GM18909 (cell line): ENCODE results near the gene NUP153.

Experiments used
- ATAC-seq: cut with Tn5 transposase; IDR thresholded peaks from one replicate; pipeline ENCODE4 v1.9.1; 2021; ENCODE audit warnings: mild to moderate bottlenecking; ENCODE audit not compliant: unreplicated experiment, poor library complexity

Gene NUP153

DNA sequence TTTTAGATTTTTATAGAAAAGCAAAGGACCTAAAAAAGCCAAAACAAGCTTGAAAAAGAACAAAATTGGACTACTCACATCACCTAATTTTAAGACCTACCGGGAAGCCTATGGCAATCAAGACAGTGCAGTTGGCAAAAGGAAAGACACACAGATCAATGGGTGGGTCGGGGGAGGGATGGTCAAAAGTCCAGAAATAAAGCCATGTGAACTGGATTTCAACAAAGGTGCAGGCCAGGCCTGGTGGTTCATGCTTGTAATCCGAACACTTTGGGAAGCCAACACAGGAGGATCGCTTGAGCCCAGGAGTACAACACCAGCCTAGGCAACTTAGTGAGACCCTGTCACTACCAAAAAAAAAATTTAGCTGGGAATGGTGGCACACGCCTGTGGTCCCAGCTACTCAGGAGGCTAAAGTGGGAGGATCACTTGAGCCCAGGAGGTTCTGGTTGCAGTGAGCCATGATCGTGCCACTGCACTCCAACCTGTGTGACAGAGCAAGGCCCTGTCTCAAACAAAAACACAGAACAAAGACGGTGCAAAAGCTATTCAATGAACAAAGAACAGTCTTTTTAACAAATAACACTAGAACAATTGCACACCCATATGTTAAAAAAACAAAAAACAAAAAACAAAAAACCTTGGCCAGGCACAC, 34.5 kb downstream of the NUP153 start:
- no peak for ATAC-seq

DNA sequence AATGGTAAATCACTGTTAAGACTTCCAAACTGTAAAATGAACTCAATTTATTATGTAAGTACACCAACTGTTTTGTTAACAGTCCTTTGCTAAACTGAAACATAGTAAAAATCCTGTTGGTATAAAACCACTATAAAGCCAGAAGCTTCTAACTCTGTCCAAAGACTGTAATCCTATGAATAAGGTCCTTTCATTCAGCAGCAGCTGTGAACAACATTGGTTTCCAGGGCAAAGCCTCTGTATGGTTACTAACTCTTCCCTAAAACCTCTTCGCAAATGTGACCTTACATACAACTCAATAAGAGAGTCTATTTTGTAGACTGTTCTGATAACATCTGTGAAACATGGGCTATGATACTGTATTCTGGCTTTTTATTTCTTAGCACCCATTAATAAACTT, 40.1 kb downstream of the NUP153 start:
- no peak for ATAC-seq

DNA sequence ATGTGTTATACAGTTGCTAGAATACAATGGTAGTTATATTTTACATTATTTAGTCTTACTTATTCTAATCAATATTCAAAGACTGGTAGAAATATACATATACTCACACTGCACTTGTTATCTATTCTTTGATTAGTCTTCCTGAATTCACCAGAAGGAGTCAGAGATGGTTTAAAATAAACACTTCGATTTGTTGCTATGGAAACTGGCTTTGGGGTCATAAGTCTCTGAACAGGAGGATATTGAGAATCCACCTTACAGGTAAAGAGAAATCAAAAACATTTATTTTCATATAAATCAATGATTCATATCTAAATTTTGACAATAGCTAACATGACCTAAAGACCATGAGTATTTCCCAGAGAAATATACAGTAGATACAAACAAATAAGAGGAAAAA, 41.6 kb downstream of the NUP153 start:
- ATAC-seq, result no peak

DNA sequence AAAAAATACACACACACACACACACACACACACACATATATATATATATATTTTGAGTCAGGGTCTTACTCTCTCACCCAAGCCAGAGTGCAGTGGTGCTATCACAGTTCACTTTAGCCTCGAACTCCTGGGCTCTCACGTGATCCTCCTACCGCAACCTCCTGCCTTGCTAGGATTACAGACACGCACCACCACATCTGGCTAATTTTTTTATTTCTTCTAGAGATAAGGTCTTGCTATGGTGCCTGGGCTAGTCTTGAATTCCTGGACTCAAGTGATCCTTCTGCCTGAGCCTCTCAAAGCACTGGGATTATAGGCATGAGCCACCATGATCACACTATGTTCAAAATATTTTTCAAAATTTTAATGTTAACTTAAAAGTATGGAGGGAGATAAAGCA, 43.5 kb downstream of the NUP153 start:
- ATAC-seq, result no peak

DNA sequence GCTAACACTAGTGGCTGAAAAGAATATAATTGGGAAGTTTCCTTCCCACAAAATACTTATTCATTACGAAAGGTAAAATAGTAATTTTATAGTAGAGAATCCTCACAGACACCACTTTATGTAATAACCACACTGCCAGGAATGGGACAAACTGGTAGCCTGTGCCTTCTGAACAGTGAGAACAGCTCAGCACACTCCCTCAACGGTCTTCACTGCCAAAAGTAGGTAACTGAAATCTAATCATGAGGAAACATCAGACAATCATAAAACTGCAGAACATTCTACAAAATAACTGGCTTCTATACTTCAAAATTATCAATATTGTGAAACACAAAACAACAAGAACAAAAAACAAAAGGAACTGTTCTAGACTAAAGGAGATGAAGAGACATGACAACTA, 44.1 kb downstream of the NUP153 start:
- no peak for ATAC-seq

DNA sequence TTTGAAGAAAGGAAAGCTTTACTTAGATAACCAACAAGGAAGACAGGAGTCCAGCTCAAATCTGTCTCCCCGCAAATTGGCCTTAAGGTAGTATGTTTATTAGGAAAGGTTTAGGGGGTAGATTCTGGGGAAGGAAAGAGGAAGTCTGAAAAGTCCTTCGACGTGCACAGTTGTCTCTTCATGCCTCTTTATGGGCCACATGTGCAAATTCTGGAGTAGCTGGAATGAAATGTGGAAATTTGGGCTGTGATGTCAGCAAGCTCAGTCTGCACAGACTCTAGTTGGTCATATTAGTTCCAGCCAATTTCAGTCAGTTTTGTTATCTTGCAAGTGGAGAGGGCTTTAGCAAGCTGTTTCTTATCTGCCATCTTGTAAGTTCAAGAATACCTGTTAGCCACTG, 50.1 kb downstream of the NUP153 start:
- ATAC-seq, result no peak

DNA sequence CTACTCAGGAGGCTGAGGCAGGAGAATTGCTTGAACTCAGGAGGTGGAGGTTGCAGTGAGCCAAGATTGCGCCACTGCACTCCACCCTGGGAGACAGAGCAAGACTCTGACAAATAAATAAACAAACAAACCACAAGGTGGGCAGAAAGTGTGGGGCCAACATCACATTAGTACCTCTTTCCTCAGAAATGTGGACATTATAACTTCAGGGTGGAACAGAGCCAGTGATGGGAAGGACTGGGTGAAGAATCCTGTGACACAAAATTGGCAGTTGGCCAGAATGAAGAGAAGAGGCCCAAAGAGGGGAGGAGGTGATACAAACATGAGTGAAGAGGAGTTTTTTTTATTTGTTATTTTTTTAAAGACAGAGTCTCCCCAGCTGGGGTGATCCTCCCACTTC, 50.6 kb downstream of the NUP153 start:
- ATAC-seq, result no peak

DNA sequence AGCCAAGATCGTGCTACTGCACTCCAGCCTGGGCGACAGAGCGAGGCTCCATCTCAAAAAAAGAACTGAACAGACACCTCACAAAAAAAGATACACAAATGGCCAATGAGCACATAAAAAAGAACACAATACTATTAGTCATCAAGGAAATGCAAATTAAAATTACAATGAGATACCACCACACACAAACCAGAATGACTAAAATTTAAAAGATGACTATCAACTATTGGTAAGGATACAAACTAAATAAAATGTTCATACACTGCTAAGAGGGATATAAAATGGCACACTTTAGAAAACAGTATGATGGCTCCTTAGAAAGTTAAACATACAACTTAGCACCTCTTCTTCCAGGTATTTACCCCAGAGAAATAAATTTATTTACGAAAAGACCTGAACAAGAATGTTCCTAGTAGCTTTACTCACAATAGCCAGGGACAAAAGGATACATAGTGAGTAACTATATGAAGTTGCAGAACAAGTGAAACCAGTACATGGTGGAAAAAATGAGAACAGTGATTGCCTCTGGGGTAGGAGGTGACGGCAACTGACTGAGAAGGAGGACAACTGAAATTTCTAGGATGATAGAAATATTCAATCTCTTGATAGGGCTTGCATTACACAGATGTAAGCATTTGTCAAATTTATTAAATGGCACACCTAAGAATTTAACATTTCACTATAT, 53.4 kb downstream of the NUP153 start:
- no peak for ATAC-seq

DNA sequence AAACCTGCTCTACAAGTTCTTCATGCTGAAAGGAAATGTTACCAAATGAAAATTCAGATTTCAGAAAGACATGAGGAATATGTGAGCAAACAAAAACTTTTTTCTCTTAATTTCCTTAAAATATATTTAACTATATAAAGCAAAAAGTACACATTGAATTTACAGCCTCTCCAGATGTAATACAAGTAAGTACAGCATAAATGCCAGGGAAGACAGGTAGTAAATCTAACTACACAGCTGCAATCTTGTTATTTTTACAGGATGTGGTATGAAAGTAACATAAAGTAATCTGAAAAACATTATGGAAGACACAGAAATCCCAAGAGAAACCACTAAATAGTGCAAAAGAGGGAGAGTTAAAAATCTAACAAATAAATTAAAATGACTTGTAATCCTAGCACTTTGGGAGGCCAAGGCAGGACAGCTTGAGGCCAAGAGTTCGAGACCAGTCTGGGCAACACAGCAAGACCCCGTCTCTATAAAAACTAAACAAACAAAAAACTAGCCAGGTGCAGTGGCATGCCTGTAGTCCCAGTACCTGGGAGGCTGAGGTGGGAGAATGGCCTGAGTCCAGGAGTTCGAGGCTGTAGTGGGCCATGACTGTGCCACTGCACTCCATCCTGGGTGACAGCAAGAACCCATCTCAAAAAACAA, 55.9 kb downstream of the NUP153 start:
- no peak for ATAC-seq

DNA sequence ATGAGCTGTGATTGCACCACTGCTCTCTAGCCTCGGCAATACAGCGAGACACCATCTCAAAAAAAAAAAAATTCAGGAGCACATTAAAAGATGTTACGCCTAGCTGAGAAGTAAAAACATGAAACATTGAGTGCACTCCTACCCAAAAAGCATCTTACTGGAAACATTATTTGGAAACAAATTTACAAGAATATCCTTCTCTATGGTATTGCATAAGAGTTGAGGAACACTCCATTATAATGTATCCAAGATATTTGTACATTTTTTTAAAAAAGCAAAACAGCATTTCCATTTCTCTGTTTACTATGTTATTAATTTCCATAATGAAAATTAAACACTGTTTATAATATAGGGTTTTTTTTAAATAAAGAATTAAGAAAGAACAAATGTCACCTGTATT, 58.0 kb downstream of the NUP153 start:
- ATAC-seq, result no peak

DNA sequence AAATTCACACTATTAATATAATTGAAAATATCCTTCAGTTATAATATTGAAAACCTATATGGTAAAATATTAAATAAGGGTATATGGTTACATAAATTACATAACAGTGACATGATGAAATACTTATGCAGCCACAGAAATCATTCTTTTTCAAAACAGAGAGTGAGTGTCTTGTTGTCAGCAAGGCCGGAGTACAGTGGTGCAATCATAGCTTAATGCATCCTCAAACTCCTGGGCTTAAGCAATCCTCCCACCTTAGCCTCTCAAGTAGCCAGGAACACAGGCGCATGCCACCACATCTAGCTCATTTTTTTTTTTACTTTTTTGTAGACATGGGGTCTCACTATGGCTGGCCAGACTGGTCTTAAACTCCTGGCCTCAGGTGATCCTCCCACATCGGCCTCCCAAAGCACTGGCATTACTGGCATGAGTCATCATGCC, 66.2 kb downstream of the NUP153 start:
- no peak for ATAC-seq

DNA sequence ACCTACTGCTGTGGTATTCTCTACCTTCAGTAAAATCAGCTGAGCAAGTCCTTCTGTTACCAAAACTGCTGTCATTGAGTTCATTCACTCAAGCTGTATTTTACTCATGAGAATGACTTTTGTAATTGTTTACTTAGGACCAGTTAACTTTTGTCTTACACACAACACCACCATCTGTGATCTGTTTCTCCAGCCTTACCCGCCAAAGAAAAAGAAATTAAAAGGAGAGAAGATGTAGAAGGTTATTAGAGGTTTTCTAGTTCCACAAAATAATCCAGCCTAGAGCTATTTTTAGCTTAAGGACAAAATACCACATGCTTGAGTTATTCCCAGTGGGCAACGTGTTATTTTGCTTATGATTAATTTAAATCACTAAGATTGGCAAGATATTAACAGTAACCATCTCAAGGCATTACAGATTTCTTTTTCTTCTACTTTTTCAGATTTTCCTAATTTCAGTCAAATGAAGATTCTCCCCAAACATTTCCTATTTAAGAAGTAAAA, 68.5 kb downstream of the NUP153 start:
- ATAC-seq, result no peak

DNA sequence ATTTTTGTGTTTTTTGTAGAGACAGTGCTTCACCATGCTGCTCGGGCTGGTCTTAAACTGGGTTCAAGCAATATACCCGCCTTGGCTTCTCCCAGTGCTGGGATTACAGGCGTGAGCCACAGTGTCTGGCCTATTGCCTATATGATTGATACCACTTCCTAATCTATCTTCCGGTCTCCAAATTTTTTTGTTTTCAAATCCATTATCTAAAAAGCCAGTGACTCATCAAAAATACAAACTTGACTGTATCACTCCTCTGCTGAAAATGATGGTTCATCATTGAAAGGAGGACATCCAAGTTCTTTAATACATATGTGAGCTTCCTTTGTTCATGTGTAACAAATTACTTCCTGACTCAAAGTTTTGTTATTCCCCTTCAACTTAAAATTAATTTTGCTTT, 71.2 kb downstream of the NUP153 start:
- no peak for ATAC-seq

DNA sequence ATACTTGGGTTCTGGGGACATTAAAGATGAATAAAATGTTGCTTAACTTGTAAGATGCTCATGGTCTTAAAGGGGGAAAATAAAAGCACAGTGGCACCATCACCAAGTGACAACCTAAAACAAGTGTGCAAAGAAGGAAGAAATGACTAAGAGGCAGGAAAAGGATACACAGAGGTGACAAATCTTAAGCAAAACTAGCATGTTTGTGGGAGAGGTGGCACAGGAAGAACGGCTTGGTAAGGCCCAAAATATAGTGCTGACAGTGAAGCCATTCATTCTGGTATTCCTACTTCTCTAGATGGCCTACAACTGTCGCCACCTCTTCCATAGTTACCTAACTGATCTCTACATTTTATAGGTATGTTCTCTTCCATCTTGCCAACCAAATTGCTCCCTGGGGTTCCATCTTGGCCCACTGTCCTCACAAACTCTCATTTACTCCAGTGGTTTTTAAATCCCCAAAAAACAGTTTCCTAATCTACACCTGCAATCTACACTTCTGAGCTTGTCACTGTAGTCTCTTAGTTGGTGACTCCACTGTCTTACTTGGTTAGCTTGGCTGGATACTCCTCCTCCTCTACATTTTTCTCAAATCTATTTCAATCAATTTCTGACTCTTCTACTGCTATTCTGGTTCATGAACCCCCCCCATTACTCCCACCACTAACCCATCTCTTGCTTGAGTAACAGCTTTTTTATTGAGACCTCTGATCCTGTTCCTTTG, 73.1 kb downstream of the NUP153 start:
- no peak for ATAC-seq

DNA sequence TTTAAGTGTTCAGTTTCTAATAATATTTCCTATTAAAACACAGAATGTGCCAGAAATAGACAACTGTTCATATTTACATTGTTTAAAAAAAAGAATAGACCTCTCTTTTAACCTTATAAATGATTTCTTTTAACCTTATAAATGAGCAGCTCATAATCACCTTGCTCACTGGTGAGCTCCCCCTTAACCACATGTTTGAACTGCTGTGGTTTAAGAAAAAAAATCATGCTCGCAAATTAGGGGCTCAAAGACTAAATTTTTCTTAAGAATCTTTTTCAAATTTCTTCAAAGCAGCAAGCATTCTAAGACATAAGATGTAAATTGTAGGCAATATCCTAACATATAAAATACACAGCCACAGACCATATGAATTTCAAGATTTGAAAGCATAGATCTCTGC, 73.8 kb downstream of the NUP153 start:
- no peak for ATAC-seq

DNA sequence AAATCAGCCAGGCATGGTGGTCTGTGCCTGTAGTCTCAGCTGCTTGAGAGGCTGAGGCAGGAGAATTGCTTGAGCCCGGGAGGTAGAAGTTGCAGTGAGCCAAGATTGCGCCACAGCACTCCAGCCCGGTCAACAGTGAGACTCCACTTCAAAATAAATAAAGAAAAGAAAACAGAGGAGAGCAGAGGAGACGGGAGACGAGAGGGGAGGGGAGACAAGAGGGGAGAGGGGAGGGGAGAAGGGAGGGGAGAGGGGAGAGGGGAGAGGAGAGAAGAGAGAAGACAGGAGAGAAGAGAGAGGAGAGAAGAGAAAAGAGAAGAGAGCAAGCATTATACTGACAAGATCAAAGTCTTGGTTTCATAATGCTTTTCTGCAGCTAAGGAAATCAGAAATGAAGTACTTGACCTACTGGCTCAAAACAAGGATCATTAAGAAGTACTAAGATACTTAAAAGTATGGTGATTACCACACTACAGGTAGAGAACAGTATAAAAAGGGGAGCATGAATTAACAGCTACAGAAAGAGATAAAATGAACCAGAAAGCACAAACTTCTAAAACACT, 76.1 kb downstream of the NUP153 start:
- no peak for ATAC-seq

DNA sequence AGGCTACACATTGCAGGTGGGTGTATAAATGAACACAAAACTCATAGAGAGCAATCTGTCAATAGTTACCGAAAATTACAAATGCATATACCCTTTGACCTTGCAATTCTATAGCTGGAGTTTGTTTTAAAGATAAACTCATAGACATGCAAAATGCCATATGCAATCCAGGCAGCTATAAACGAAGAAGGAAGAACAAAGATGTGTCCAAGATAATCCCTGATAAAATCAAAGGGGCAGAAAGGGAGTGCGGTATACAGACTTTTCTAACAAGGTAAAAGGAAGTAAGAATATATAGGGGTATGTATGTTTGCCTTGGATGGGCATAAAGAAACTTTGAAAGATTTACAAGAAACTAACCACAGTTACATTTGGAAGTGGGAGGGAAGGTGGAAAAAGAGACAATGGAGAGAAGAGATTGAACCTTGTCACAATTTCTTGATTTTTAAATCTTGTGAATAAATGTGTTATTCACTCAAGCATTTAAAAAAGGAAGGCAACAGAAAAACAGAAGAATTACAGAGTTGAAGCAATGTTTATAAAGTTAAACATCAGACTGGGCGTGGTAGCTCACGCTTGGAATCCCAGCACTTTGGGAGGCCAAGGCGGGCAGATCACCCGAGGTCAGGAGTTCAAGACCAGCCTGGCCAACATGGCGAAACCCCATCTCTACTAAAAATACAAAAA, 76.8 kb downstream of the NUP153 start:
- no peak for ATAC-seq

DNA sequence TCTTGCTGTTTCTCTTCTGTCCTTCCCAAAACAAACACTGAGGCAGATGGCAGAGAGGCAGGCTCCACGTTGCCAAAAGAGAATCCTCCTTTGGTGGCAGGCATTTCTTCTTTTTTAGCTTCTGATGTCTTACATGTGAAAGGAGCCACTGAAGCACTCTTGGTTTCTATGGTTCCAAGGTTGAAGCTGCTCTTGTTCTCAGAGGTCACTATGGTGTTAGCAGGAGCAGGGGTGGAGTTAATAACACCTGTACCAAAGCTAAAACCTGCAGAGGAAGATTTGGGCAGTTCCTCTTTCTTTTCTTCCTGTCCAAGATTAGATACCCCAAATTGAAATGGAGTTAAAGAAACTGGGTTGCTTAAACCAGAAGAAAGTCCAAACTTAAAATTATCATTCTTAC, 77.9 kb downstream of the NUP153 start:
- peak; percentile 66 for ATAC-seq

DNA sequence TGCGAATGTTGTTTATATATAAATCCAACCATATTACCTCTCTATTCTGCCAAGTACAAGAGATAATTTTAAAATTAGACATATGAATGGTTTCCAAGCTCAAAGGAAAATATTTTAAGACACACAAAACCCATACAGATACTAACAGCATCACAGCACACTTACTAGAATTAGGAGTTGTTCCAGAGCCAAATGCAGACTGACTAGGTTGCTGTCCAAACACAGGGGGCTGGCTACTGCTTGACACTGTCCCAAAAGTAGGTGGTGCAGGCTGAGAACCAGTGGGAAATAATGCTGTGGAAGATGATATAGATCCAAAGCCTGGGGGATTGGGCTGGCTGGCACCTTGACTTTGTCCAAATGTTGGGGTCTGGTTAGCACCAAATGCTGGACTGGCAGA, 82.3 kb downstream of the NUP153 start:
- ATAC-seq, result no peak

DNA sequence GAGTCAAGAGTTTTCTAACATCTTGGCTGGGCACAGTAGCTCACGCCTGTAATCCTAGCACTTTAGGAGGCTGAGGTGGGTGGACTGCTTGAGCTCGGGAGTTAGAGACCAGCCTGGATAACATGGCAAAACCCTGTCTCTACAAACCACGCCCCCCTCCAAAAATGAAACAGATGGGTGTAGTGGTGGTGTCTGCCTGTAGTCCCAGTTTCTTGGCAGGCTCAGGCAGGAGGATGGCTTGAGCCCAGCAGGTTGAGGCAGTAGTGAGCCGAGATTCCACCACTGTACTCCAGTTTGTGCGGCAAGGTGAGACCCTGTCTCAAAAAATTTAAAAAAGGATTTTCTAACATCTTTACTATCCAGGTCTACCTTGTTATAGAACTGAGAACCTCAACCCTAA, 84.6 kb downstream of the NUP153 start:
- ATAC-seq, result no peak
